HG02678 (cell line): ENCODE measurements around the gene RPS3.
"Not testable (repeated sequence)": the region's sequence is repeated elsewhere in the genome, so short reads cannot be mapped to it uniquely, and the experiment has no call there.

ENCODE experiments used
- ATAC-seq: cut with Tn5 transposase; IDR thresholded peaks from one replicate; pipeline ENCODE4 v1.9.1; 2021; ENCODE audit warnings: mild to moderate bottlenecking, moderate library complexity; ENCODE audit not compliant: unreplicated experiment

The RPS3 gene

DNA sequence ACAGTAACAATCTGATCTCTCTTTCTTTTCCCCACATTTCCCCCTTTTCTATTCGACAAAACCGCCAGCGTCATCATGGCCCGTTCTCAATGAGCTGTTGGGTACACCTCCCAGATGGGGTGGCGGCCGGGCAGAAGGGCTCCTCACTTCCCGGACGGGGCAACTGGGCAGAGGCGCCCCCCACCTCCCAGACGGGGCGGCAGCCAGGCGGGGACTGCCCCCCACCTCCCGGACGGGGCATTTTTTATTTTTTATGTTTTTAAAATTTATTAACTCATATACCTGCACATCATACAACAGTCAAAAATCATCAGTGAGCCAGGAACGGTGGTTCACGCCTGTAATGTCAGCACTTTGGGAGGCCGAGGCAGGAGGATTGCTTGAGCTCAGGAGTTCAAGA, 20.5 kb upstream of the RPS3 start:
- ATAC-seq, result not testable (repeated sequence)

DNA sequence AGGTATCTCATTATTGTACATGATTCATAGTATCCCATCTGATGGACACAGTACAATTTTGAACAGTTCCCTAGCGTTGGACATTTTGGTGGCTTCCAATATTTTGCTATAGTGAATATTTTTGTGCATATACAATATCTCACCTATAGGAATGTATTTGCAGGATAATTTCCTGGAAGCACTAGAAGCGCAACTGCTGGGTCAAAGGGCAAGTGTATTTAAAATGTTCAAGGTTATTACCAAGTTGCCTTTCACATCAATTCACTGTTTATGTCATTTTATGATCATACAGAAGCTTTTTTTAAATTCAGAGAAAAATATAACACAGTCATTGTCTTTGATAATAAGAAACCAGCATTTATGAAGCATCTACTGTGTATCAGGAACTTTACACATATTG, 19.1 kb upstream of the RPS3 start:
- ATAC-seq, result no peak

DNA sequence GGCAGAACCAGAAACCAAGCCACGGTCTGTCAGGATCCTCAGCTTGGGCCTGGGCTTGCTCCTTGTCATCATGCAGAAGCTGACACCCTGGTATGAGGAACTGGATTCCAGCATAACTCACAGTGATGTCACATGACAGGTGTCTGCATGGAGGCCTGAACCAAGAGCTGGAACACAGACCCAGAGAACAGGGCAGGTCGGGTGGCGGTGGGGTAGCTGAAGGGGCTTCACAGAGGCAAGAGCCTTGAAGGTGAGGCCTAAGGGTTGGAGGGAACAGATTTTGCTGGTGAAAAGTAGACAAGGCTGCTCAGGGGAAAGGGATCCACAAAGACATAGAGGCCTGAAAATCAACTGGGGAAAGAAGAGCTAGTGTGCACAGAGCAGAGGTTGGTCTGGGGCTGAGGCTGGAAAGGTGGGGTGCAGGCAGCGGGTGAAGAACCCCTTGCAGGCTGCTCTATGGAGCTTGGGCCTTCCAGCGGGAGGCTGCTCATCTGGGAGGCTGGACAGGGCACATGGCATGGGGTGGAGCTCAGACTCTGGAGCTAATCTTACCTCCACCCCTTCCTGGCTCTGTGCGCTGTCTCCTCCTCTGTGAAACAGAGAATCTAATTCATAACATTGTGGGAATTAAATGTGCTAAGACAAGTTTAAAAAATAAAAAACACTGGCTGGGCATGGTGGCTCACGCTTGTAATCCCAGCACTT, 18.4 kb upstream of the RPS3 start:
- no peak for ATAC-seq

DNA sequence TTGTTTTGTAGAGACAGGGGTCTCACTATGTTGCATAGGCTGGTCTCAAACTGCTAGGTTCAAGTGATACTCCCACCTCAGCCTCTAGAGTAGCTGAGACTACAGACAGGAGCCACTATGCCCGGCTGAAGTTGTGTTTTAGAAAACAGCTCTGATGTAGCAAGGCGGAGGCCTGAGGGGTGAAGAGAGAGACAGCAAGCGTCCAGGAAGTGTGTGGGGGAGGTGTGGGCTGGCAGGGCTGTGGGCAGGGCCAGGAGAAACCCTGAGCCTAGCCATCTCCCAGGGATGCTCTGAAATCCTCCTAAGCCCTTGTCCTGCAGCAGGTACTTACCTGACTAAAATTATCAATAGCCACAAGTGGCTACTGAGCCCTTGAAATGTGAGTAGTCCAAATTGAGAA, 16.1 kb upstream of the RPS3 start:
- no peak for ATAC-seq

- ATAC-seq, result no peak
Measured at GRCh38 chr11:75384438-75385080, 14.8 kb upstream of the RPS3 start.

- no peak for ATAC-seq
Measured at GRCh38 chr11:75386942-75387630, 12.2 kb upstream of the RPS3 start.

- ATAC-seq, result no peak
Measured at GRCh38 chr11:75387736-75388294, 11.5 kb upstream of the RPS3 start.

- no peak for ATAC-seq
Measured at GRCh38 chr11:75388386-75389275, 10.7 kb upstream of the RPS3 start.

GRCh38 chr11:75389276-75389605, 10.1 kb upstream of the RPS3 start:
- no peak for ATAC-seq

GRCh38 chr11:75389925-75390324, 9.4 kb upstream of the RPS3 start:
- ATAC-seq, result no peak

DNA sequence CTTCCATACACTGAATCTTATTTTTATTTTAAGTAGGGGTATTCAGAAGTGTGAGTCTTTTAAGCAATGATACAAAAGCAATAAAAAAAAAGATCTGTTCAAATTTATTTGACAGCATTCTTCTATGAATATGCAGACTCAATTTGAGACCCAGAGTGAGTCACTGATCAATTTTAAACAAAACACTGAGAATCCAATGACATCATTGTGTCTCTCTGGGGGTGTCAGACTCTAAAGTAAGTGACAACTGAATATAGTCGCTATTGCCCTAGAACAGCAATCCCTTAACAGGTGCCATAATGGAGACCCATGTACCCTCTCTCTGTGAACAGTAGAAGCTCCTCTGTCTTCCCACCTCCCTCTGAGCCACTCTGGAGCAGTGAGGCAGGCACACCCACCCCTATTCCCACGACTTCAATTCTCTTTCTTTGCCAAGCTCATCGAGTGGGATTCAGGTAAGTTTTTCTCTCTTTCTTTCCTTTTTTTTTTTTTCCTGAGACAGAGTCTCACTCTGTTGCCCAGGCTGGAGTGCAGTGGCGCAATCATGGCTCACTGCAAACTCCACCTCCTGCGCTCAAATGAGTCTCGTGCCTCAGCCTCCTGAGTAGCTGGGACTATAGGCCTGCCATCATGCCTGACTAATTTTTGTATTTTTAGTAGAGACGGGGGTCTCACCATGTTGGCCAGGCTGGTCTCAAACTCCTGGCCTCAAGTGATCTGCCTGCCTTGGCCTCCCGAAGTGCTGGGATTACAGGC, 5.1 kb upstream of the RPS3 start:
- no peak for ATAC-seq

DNA sequence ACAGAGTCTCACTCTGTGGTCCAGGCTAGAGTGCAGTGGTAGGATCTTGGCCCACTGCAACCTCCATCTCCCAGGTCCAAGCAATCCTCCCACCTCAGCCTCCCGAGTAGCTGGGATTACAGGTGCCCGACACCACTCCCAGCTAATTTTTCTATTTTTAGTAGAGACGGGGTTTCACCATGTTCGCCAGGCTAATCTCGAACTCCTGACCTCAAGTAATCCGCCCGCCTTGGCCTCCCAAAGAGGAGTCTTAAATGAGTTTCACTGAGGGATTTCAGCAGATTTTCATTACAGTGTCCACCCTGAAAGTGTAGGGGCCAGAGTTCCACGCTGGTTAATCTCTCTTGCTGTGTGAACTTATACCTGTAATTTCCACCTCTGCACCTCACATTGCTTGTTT, 412 bp upstream of the RPS3 start:
- no peak for ATAC-seq

- no peak for ATAC-seq
Measured at GRCh38 chr11:75400146-75400865, 988 bp downstream of the RPS3 start.

GRCh38 chr11:75402002-75402773, 2.9 kb downstream of the RPS3 start:
- no peak for ATAC-seq

DNA sequence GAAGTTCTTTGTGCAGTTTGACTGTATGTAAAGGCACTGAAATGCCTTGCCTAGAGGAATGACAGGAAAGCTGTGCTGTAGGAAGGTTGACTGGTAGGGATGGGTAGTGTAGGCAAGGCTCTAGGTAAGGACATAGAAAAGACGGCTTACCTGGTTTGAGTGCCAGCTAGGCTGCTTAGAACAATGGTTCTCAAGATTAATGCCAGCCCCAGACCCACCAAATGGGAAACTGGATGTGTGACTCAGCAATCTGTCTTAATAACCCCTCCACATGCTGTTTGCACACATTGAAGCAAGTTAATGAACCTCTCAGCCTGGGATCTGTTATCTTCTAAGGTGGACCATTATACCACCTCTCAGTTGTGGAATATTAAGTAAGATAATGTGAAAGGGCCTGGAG, 3.7 kb downstream of the RPS3 start:
- no peak for ATAC-seq

GRCh38 chr11:75403983-75404658, 4.8 kb downstream of the RPS3 start:
- ATAC-seq, result no peak

DNA sequence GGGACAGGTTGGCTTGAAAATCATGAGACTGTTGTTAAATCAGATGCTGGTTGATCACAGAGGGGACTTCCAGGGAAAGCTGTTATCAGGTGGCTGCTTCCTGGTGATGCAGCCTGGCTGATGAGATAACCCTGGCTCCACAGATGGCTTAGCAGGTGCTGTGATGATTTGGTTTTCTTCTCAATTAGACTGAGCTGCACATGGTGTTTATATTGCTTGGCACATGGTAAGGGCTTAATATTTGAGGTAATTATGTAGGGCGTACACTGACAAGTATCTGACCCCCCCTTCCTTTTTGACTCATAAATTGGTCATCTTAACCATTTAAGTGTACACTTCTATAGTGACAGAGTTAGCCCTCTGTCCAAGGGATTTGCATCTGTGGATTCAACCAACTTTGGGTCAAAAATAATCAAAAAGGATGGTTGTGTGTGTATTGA, 7.0 kb downstream of the RPS3 start:
- no peak for ATAC-seq

- ATAC-seq, result no peak
Measured at GRCh38 chr11:75408957-75409219, 9.6 kb downstream of the RPS3 start.

DNA sequence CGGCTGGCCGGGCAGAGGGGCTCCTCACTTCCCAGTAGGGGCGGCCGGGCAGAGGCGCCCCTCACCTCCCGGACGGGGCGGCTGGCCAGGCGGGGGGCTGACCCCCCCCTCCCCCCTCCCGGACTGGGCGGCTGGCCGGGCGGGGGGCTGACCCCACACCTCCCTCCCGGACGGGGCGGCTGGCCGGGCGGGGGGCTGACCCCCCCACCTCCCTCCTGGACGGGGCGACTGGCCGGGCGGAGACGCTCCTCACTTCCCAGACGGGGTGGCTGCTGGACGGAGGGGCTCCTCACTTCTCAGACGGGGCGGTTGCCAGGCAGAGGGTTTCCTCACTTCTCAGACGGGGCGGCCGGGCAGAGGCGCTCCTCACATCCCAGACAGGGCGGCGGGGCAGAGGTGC, 10.7 kb downstream of the RPS3 start:
- not testable (repeated sequence) for ATAC-seq
